ENCODE data around the gene CALML5. TPM values are rescaled to one million over a fixed set of nuclear protein-coding genes. Genes with fewer than 3 reads are reported as not detected.

CALML5 gene
- total and polyA plus RNA-seq, 4 donors, result not detected

DNA sequence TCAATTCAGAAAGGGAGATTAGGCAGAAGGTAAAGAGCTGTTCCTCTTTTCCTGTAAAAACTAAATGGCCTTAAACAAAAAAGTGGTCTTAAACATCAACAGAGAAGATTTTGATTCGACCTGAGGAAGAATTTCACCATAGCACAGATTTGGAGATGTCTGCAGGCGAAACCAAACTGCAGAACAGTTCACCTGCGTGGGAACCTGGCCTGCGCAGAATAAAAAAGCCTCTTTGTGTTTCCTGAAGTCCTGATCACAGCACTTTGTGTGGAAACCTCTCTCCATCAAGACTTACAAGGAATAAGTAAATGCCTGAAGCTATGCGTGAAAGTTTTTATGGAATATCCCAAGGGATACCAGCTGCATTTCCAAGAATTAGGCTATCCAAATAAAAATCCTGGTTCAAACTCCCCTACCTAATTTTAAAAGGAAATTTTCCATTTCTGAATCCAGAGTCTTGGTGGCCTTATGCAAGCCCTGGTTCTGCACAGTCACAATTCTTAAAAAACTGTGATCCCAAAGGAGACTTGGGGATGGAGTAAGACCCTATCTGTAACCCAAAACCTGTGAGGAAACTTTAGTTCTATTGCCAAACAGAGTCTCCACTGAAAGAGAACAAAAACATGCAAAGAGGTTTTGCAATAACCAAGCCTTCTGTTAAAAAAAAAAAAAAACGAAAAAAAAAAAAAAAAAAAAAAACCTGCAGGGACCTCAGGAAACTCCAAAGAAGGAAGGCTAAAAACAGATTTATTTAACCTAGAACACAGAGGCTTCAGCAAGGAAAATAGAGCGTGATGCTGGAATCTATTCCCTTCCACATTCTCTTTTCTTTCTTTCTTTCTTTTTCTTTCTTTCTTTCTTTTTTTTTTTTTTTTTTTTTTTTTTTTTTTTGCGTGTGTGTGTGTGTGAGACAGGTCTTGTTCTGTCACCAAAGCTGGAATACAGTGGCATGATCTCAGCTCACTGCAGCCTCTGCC lies 35.8 kb upstream of the CALML5 start:
- ATAC-seq (ENCODE audit: insufficient read depth, low FRiP score), result no peak
- no peak overlapping the region for H3K9ac ChIP-seq (ENCODE audit: insufficient read depth in 1 of 2, low read length in 2 of 2)
- TF ChIP-seq, protein P1, sequence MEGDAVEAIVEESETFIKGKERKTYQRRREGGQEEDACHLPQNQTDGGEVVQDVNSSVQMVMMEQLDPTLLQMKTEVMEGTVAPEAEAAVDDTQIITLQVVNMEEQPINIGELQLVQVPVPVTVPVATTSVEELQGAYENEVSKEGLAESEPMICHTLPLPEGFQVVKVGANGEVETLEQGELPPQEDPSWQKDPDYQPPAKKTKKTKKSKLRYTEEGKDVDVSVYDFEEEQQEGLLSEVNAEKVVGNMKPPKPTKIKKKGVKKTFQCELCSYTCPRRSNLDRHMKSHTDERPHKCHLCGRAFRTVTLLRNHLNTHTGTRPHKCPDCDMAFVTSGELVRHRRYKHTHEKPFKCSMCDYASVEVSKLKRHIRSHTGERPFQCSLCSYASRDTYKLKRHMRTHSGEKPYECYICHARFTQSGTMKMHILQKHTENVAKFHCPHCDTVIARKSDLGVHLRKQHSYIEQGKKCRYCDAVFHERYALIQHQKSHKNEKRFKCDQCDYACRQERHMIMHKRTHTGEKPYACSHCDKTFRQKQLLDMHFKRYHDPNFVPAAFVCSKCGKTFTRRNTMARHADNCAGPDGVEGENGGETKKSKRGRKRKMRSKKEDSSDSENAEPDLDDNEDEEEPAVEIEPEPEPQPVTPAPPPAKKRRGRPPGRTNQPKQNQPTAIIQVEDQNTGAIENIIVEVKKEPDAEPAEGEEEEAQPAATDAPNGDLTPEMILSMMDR (IDR thresholded peaks at IDR 0.05; ENCODE audit: control extremely low read depth, extremely low read depth), result no peak
- H3K4me3 ChIP-seq, result no peak overlapping the region
- H3K4me1 ChIP-seq (ENCODE audit: control insufficient read depth in 5 of 5, insufficient read depth in 5 of 5, low read length in 5 of 5), result no peaks in the 10 kb centered on the region
- no peaks in the 10 kb centered on the region for H3K9me3 ChIP-seq (ENCODE audit: control insufficient read depth in 4 of 4, insufficient read depth in 3 of 4, low read length in 3 of 4)
- H3K36me3 ChIP-seq (ENCODE audit: control insufficient read depth in 4 of 4, insufficient read depth in 4 of 4, low read length in 4 of 4), result no peaks in the 10 kb centered on the region
- WGBS, 2 donors, result 65 to 67% methylated on average over 7 to 8 of the region's 8 CpGs
- no peaks in the 10 kb centered on the region for H3K27me3 ChIP-seq (ENCODE audit: control insufficient read depth in 3 of 3, insufficient read depth in 3 of 3, low read length in 2 of 3)
- H3K27ac ChIP-seq (ENCODE audit: low read depth in 1 of 2, low read length in 1 of 2), result peak overlapping the region in 1 of 2 donors; percentile 21
- peak in 2 of 3 donors; percentile 4 to 75 for DNase-seq

DNA sequence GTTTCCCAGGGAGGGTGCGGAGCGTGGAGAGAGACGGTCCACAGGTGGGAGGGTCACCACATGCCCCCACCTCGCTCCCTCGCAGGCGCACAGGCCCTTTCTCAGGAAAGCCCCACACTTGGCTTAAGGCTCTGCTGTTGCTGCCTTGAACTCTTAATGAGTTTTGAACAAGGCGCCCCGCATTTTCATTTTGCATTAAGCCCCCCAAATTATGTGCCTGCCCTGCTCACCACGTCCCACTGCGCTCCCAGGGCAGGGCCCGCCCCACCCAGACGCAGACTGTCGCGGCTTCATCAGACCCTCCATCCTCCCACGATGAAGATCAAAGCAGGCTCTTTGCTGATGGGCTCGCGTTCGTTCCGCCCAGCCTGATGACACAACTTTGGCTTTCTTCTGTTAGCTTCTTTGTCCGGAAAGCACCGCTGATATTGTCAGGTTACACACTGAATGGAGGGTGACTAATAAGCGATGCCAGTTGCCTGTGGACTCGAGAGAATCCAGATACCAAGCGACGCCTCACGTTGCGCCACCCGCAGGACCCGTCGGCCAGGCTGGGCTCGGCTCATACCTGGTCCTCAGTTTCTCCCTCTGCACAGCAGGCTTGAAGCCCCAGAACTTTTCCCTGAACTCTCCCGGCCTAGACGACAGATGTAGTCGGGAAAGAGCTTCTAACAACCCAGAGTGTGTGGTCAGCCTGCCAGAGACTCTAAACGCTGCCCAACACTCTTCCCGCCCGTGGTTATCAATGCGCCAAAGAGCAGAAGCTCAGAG lies 34.9 kb upstream of the CALML5 start:
- no peak overlapping the region for H3K27ac ChIP-seq (ENCODE audit: low read depth in 1 of 2, low read length in 1 of 2)

DNA sequence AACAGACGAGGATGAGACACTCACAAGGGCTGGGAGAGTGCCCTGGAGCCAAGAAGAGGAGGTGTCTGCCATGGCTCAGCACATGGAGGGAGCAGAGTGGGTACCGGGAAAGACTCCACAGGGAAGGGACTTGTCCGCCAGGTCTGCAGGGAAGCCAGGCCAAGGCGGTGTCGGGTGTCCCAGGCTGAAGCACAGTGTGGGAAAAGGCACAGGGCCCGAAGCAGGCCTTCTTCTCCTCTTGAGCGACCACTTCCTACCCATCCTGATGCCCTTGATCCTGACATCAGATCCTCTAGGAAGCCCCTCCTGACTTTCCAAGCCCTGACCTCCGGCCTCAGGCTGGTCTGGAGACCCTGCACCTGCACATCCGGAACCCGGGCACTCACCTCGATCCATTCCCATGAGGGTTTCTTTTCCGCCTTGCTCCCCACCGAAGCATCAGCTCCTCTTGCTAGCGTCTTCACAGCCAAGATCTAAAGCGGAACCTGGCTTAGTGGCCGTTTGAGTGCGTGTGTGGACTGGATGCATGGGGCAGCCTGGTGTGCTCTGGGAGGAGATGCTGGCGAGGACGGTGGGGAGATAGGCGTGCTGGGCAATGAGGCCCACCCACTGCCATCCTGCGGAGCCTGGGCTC lies 33.8 kb upstream of the CALML5 start:
- H3K36me3 ChIP-seq (ENCODE audit: control insufficient read depth in 4 of 4, insufficient read depth in 4 of 4, low read length in 4 of 4), result no peaks in the 10 kb centered on the region
- H3K9me3 ChIP-seq (ENCODE audit: control insufficient read depth in 4 of 4, insufficient read depth in 3 of 4, low read length in 3 of 4), result no peaks in the 10 kb centered on the region
- H3K27me3 ChIP-seq (ENCODE audit: control insufficient read depth in 3 of 3, insufficient read depth in 3 of 3, low read length in 2 of 3), result no peaks in the 10 kb centered on the region
- 94 to 95% methylated on average over 21 of the region's 21 CpGs for WGBS, 2 donors
- no peak overlapping the region for H3K9ac ChIP-seq (ENCODE audit: insufficient read depth in 1 of 2, low read length in 2 of 2)
- ATAC-seq (ENCODE audit: insufficient read depth, low FRiP score) (no peak), DNase-seq (peak in 1 of 3 donors; percentile 14)
- H3K4me1 ChIP-seq (ENCODE audit: control insufficient read depth in 5 of 5, insufficient read depth in 5 of 5, low read length in 5 of 5), result peaks cover 0 to 3% (median 0%) of the 10 kb centered on the region in 5 donors
- H3K4me3 ChIP-seq, result no peak overlapping the region
- TF ChIP-seq, protein P1 (IDR thresholded peaks at IDR 0.05; ENCODE audit: control extremely low read depth, extremely low read depth), result no peak
- H3K27ac ChIP-seq (ENCODE audit: low read depth in 1 of 2, low read length in 1 of 2), result no peak overlapping the region

More for the DNA sequence above, 34.9 kb upstream of the CALML5 start:
- no peak for ATAC-seq (ENCODE audit: insufficient read depth, low FRiP score)
- no peaks in the 10 kb centered on the region for H3K27me3 ChIP-seq (ENCODE audit: control insufficient read depth in 3 of 3, insufficient read depth in 3 of 3, low read length in 2 of 3)
- WGBS, 2 donors, result 88 to 90% methylated on average over 38 of the region's 38 CpGs
- H3K4me1 ChIP-seq (ENCODE audit: control insufficient read depth in 5 of 5, insufficient read depth in 5 of 5, low read length in 5 of 5), result peaks cover 0 to 3% (median 0%) of the 10 kb centered on the region in 5 donors
- no peak overlapping the region for H3K4me3 ChIP-seq
- DNase-seq, result peak in 1 of 3 donors; percentile 8
- H3K9me3 ChIP-seq (ENCODE audit: control insufficient read depth in 4 of 4, insufficient read depth in 3 of 4, low read length in 3 of 4), result no peaks in the 10 kb centered on the region
- H3K9ac ChIP-seq (ENCODE audit: insufficient read depth in 1 of 2, low read length in 2 of 2), result no peak overlapping the region
- no peaks in the 10 kb centered on the region for H3K36me3 ChIP-seq (ENCODE audit: control insufficient read depth in 4 of 4, insufficient read depth in 4 of 4, low read length in 4 of 4)
- TF ChIP-seq, protein P1 (IDR thresholded peaks at IDR 0.05; ENCODE audit: control extremely low read depth, extremely low read depth), result no peak
